ENCODE data around the gene PRR7. TPM values are rescaled to one million over a fixed set of nuclear protein-coding genes. Genes with fewer than 3 reads are reported as not detected.
A peak's percentile ranks its signal among the peaks of the same experiment; 100 is the strongest.

PRR7 gene
- total and polyA plus RNA-seq, 2 of the 13 experiments (the other 11 are each of a cell fraction or from before 2014, with no cell fraction given) = 4.8 to 5.0 TPM

GRCh38 chr5:177497292-177498012, 50.8 kb downstream of the PRR7 start, which contains the start of gene PDLIM7 (continued):
- TF ChIP-seq PTBP1 (IDR thresholded peaks at IDR 0.05; ENCODE audit: low read depth, low read length, poor library complexity, severe bottlenecking) = peak; percentile 38
- TF ChIP-seq MTERF4 (CRISPR knock-in tag; IDR thresholded peaks at IDR 0.05) = peak; percentile 92; the same call in 1 of the 2 replicates
- TF ChIP-seq ZNF770 (CRISPR knock-in tag; IDR thresholded peaks at IDR 0.05) = no peak; the same call in 1 of the 2 replicates
- no peak for TF ChIP-seq IKZF4 (CRISPR knock-in tag; IDR thresholded peaks at IDR 0.05; ENCODE audit: borderline replicate concordance, low read depth, not compliant biosample characterization)
- no peak; the same call in 1 of the 2 replicates for TF ChIP-seq ELF1 (CRISPR knock-in tag; IDR thresholded peaks at IDR 0.05)
- TF ChIP-seq ARNT (IDR thresholded peaks at IDR 0.05) = no peak
- no peak for TF ChIP-seq ATRX (CRISPR knock-in tag; IDR thresholded peaks at IDR 0.05; ENCODE audit: borderline replicate concordance)
- no peak for TF ChIP-seq KDM6A (CRISPR knock-in tag; IDR thresholded peaks at IDR 0.05; ENCODE audit: low read depth)
- no peak for TF ChIP-seq HMGXB3 (CRISPR knock-in tag; IDR thresholded peaks at IDR 0.05; ENCODE audit: borderline replicate concordance)
- TF ChIP-seq CBX2 (IDR thresholded peaks at IDR 0.05; ENCODE audit: low read depth, low read length) = no peak
- TF ChIP-seq CBX2 (CRISPR knock-in tag; IDR thresholded peaks at IDR 0.05; ENCODE audit: low read depth) = no peak

Data from HepG2 (cell line).